Neural crest cell (in vitro differentiated cells): ENCODE data around the gene TTC31. TPM values are rescaled to one million over a fixed set of nuclear protein-coding genes. Genes with fewer than 3 reads are reported as not detected.
A peak's percentile ranks its signal among the peaks of the same experiment; 100 is the strongest.

Experiments used
- DNase-seq: peaks from one replicate; pipeline ENCODE4 v3.0.0; 2021; ENCODE audit warnings: low read depth, mixed read lengths, low spot score
- H3K27ac Mint-ChIP-seq: one replicate; pipeline ENCODE4 v1.8.0; 2021; ENCODE audit warnings: mild to moderate bottlenecking, mixed read lengths; ENCODE audit not compliant: unreplicated experiment
- H3K27me3 Mint-ChIP-seq: 2 replicates; pipeline ENCODE4 v1.8.0; 2021; ENCODE audit warnings: low read depth, mild to moderate bottlenecking, mixed read lengths
- H3K36me3 Mint-ChIP-seq: 2 replicates; pipeline ENCODE4 v1.8.0; 2021; ENCODE audit warnings: low read depth, mild to moderate bottlenecking, mixed read lengths
- H3K4me1 Mint-ChIP-seq: 2 replicates; pipeline ENCODE4 v1.8.0; 2021; ENCODE audit warnings: mixed read lengths
- H3K4me3 Mint-ChIP-seq: one replicate; pipeline ENCODE4 v1.8.0; 2021; ENCODE audit warnings: mild to moderate bottlenecking, mixed read lengths
- H3K9me3 Mint-ChIP-seq: 2 replicates; pipeline ENCODE4 v1.8.0; 2021; ENCODE audit warnings: mixed read lengths
- total RNA-seq: library from RNA; stranded (reverse); gene quantifications from 2 replicates; pipeline ENCODE4 v1.2.1, GENCODE V29; 2021
- TF ChIP-seq, protein P1 (sequence below): fragments of 200-600 bp; sonication (generic); conservative IDR thresholded peaks from 2 replicates; pipeline ENCODE4 v1.5.0; 2021; ENCODE audit warnings: antibody characterized with exemption, mild to moderate bottlenecking

Gene TTC31
- total RNA-seq, 1 donor from 2014 or later = 29.6 TPM

DNA sequence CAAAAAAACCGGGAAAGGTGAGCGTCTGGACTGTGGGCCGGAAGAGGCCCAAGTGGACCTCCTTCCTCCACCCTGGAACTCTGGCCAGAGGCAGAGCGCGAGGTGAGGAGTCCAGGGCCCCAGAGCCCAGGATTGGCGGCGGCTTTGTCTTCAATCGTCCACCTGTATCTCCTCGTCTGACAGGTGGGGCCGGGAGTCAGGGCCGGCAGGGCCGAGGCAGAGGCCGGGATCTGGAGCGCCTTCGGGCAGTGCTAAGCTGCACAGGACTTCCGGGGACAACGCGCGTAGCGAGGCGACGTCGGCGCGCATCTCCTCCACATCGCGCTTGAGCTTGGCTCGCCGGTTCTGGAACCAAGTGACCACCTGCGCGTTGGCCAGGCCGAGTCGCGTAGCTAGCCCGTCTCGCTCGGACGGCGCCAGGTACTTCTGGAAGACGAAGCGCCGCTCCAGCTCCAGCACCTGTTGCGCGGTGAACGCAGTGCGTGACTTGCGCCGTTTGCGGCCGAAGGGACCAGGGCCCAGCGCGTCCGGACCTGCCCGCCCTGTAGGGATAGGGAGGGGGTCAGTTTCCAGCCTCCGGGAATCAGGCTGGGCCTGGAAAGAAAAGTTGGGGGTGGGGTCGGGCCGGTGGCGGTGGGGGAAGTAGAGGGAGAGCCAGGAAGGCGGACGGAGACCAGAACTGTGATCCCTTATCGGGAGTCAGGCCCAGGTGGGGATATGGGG, 15.1 kb downstream of the TTC31 start:
- no peaks in the 10 kb centered on the region for H3K9me3 Mint-ChIP-seq
- no peak for DNase-seq
- no peak overlapping the region for H3K27ac Mint-ChIP-seq
- H3K4me3 Mint-ChIP-seq = peak overlapping the region; percentile 86
- peaks cover 84% of the 10 kb centered on the region for H3K27me3 Mint-ChIP-seq
- H3K4me1 Mint-ChIP-seq = peaks cover 19% of the 10 kb centered on the region
- TF ChIP-seq, protein P1, sequence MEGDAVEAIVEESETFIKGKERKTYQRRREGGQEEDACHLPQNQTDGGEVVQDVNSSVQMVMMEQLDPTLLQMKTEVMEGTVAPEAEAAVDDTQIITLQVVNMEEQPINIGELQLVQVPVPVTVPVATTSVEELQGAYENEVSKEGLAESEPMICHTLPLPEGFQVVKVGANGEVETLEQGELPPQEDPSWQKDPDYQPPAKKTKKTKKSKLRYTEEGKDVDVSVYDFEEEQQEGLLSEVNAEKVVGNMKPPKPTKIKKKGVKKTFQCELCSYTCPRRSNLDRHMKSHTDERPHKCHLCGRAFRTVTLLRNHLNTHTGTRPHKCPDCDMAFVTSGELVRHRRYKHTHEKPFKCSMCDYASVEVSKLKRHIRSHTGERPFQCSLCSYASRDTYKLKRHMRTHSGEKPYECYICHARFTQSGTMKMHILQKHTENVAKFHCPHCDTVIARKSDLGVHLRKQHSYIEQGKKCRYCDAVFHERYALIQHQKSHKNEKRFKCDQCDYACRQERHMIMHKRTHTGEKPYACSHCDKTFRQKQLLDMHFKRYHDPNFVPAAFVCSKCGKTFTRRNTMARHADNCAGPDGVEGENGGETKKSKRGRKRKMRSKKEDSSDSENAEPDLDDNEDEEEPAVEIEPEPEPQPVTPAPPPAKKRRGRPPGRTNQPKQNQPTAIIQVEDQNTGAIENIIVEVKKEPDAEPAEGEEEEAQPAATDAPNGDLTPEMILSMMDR = no peak
- peaks cover 15% of the 10 kb centered on the region for H3K36me3 Mint-ChIP-seq

DNA sequence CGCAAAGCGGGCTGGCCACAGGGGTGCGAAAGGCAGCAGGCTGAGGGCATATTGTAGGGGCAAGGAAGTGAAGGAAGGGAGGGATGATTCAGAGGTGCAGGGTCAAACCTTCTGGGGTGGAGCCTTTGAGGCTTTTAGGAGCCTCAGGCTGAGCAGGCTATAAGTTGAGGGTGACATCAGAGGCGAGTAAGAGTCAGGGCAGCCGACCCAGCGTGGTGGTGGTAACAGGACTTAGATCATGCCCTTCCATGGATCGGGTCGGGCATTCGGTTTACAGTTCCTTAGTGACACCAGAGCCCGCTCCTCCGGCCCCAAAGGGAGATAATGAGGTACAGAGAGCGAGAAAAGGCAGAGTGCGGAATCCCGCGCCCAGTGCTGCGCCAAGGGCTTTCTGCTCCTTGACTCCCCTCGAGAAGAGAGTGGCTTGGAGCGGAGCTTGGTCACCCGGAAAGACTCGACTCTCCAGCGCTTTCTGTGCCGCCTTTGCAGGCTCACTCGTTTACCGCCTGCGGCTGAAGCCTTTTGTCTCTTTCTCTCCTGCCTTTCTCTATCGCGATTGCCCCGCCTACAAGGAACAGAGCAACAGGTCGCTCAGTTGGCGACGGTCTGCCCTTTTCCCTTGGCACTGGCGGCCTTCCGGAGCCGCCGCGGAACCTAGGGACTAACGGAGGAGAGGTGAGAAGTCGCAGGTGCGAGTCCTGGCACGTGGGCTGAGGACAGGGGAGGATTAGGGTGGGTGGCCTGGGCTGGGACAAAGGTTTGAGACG, 15.8 kb downstream of the TTC31 start:
- Mint-ChIP-seq H3K4me1 (peaks cover 19% of the 10 kb centered on the region), H3K4me3 (peak overlapping the region; percentile 86), H3K27me3 (peaks cover 91% of the 10 kb centered on the region), H3K27ac (no peak overlapping the region), H3K36me3 (peaks cover 13% of the 10 kb centered on the region), H3K9me3 (no peaks in the 10 kb centered on the region)
- DNase-seq = peak; percentile 28
- TF ChIP-seq, protein P1 = no peak

DNA sequence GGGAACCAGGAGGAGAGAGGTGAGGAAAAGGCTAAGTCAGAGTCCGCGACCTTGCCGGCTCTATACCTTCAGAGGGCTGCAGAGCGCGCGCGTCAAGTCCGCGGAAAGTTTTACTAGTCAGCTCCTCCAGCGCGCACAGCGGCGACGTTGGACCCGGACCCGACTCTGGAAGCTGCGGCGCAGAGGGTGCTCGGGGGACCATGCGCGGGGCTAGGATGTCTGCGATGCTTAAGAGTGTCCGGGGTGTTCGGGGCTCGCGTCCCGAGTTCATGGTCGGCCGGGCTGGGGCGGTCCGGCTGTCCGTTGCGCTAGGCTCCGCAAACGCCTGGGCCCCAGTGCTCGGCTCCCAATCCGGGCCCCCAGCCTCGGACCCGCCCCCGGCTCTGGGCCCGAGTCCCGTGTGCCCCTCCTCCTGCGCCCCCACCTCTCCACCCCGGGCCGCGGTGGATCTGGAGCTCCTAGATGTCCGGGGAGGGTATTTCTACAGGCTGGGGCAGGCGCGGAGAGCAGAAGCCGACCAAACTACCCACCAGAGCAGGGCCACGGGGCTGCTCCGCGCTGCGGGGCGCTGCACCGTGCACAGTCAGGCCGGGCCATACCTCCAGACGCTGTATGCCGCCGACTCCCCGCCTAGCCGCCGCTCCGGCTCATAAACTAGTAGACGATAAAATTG, 16.5 kb downstream of the TTC31 start, which contains the start of gene LBX2:
Gene LBX2, minus strand, starts transcription at position 337 of the 673 bp plus-strand sequence. Its CDS starts 66 bp downstream, at position 271.
- Mint-ChIP-seq H3K27ac (no peak within 1 kb of the TSS), H3K27me3 (peaks cover 94% of the 10 kb centered on the region), H3K4me3 (peak within 1 kb of the TSS; percentile 86), H3K36me3 (peaks cover 10% of the 10 kb centered on the region), H3K4me1 (peaks cover 19% of the 10 kb centered on the region), H3K9me3 (no peaks in the 10 kb centered on the region)
- DNase-seq = no peak
- TF ChIP-seq, protein P1 = no peak

DNA sequence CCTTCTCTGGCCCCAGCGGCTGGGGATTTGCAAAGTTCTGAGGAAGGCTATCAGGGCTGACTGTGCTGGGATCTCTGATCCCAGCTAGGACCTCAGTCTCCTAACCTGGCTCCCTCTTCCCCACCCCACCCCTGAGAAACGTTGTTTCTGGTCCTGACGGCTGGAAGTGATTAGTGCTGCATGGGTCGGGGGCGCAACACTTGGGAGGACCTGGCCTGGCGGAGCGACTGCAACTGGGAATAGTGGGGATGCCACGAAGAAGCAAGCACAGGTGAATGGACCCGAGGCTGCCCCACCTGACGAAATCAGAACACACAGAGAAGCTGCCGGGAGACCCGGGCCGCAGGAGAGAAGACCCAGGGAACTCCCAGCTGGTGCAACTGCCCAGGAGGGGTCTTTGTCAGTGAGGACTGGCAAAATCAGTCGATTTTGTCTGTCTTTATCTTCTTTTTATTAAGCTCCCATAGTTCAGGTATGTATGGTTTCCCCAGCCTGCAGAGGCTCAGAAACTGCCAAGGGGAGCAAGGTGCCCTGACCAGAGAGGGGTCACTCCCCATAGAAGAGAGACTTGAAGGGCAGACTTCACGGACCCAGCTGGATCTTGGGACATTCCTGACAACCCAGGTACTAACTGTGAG, 17.2 kb downstream of the TTC31 start:
- TF ChIP-seq, protein P1 = no peak
- Mint-ChIP-seq H3K36me3 (peaks cover 14% of the 10 kb centered on the region), H3K27me3 (peaks cover 99% of the 10 kb centered on the region), H3K9me3 (no peaks in the 10 kb centered on the region), H3K27ac (no peak overlapping the region), H3K4me3 (peak overlapping the region; percentile 74), H3K4me1 (peaks cover 24% of the 10 kb centered on the region)
- no peak for DNase-seq

DNA sequence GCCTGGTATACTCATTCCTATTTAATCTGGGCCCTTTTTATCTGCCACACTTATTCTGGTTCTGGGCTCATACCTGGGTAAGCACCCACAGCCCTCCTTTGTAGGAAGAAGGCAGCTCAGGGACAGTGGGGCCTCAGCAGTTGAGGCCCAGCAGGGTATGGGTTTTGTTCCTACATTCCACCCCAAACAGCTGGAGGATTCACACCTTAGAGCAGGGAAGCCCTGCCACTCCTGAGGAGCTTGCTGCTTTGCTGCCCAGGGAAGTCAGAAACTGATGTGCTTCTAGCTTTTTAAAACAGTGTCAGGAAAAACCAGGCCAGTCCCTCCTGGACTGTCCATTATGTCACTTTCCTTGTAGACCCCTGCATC, 17.7 kb downstream of the TTC31 start:
- peak overlapping the region; percentile 74 for H3K4me3 Mint-ChIP-seq
- TF ChIP-seq, protein P1 = no peak
- no peaks in the 10 kb centered on the region for H3K9me3 Mint-ChIP-seq
- no peak for DNase-seq
- peaks cover 99% of the 10 kb centered on the region for H3K27me3 Mint-ChIP-seq
- peaks cover 27% of the 10 kb centered on the region for H3K4me1 Mint-ChIP-seq
- no peak overlapping the region for H3K27ac Mint-ChIP-seq
- H3K36me3 Mint-ChIP-seq = peaks cover 19% of the 10 kb centered on the region
